GM19455 (cell line): Measurements from ENCODE around the gene ANKRD63.

Experiments used
- ATAC-seq: cut with Tn5 transposase; IDR thresholded peaks from one replicate; pipeline ENCODE4 v1.9.1; 2021; ENCODE audit not compliant: unreplicated experiment

The ANKRD63 gene

GRCh38 chr15:40263024-40263754 is 19.7 kb downstream of the ANKRD63 start:
- no peak for ATAC-seq

- no peak for ATAC-seq
Observed at GRCh38 chr15:40259021-40259420, 23.8 kb downstream of the ANKRD63 start.

- no peak for ATAC-seq
Observed at GRCh38 chr15:40258544-40258943, 24.3 kb downstream of the ANKRD63 start.

DNA sequence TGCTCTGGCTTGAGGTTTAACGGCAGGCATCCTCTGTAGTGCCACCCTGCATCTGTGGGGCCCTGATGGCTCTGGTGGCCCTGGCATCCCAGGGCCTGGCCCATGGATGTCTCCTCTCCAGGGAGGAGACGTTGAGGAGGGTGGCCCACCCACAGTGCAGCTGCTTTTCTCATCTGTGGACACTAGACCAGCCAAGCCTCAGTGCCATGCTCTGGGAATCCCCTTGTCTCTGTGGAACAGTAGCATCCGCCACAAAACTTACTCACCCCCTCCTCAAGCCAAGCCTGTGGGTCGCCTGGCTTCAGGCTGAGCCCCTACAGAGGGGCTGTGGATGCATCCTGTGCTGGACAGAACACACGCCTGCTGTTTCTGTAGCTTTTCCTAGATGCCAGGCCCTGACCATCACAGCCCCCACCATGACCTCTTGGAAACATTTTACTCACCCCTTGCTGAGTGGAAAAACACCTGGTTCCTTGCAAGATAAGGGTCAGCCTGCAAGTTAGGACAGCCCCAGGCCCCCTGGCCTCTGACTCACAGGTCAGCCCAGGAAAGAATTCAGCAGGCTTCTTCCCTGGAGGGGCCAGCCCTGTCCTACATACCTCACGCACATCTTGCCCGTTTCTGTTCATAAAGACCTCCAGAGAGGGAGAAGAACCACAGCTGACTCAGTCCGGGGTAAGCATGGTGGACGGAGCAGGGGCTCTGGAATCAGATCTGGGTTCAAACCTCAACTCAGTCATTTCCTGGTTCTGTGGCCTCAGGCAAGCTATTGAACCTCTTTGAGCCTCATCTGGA is 25.0 kb downstream of the ANKRD63 start:
- no peak for ATAC-seq

GRCh38 chr15:40256638-40257235 is 26.1 kb downstream of the ANKRD63 start:
- no peak for ATAC-seq

DNA sequence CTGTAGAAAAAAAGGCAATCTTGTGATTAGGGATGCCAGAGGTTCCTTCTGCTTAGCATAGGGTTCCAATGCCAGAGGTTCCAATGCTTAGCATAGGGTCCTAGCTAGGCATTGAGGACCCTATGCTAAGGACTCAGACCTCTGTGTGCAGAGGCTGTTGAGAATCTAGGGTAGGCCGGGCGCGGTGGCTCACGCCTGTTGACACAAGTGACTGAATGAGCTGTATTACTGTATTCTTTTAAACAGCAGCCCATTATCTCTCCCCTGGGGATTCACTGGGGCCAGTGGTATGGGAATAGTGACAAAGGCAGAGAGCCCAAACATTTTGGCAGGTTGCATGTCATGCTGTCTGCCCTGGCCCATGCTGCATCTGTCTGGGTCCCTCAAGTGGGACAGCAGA is 27.8 kb downstream of the ANKRD63 start:
- ATAC-seq = no peak

GRCh38 chr15:40254452-40254851 is 28.4 kb downstream of the ANKRD63 start:
- ATAC-seq = no peak

GRCh38 chr15:40253167-40253790 is 29.6 kb downstream of the ANKRD63 start:
- ATAC-seq = no peak

DNA sequence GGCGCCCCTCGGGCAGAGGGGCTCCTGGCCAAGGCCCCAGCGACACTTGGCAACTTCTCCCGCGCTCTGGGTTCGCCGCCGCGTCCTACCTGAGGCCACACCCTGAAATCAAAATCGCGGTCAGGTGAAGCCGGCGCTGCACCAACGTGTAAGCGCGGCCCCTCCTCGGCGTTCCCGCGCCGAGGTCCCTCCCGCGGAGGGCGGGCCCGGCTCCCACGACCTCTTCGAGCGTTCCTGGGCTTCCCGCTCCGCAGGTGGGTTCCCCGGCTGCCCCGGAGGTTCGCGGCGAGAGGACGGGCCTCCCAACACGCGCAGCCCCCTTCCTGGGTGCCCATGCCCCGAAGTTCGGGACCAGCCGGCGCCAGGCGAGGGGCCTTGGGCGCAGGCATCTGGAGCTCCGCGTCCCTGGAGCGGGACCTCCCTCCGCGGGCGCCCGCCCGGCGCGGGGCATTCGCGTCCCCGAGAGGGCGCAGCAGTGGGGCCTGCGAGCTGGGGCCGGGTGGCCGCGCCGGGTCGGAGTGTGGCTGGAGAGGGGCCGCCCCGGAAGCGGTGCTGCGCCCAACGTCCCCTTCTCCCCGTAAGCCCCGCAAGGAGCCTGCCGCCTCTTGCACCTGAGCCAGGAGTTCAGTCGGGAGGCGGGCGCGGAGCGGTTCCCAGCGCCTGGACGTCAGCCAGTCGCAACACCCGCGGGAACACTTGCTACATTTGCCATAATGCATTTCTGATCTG is 30.3 kb downstream of the ANKRD63 start:
- no peak for ATAC-seq

GRCh38 chr15:40252141-40252437 is 30.8 kb downstream of the ANKRD63 start:
- no peak for ATAC-seq

GRCh38 chr15:40251486-40252140 is 31.3 kb downstream of the ANKRD63 start:
- no peak for ATAC-seq

DNA sequence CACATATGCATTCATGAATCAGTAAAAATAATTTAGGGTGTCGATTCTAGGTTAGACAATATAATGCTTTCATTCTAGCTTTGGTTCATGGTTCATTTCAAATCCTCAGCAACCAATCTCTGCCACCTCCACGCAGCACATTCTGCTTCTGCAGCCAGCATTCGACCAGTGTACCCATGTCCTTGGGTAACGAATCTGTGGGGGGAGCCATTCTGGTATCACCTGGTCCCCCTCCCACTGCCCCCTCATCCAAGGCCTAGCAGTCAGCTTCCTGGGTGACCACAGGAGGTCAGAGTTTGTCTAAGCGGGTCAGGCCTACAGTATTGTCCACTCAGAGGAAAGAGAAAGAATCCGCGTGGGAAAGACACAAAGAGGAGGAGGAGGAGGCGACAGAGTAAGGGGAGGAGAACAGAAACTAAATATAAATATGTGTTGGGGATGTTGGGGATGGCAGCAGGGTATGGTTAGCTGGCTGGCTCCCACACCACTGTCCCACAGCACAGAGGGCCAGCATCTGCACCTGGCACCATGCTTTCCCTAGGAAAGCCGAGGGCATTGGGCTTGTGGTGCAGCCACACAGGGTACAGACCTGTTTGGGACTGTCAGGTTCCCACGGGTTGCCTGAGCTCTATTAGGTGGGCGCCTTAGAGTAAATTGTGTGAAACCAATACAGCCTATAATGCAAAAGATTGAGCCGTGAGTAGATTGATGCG is 31.9 kb downstream of the ANKRD63 start:
- ATAC-seq = no peak

GRCh38 chr15:40250304-40250656 is 32.6 kb downstream of the ANKRD63 start:
- no peak for ATAC-seq

DNA sequence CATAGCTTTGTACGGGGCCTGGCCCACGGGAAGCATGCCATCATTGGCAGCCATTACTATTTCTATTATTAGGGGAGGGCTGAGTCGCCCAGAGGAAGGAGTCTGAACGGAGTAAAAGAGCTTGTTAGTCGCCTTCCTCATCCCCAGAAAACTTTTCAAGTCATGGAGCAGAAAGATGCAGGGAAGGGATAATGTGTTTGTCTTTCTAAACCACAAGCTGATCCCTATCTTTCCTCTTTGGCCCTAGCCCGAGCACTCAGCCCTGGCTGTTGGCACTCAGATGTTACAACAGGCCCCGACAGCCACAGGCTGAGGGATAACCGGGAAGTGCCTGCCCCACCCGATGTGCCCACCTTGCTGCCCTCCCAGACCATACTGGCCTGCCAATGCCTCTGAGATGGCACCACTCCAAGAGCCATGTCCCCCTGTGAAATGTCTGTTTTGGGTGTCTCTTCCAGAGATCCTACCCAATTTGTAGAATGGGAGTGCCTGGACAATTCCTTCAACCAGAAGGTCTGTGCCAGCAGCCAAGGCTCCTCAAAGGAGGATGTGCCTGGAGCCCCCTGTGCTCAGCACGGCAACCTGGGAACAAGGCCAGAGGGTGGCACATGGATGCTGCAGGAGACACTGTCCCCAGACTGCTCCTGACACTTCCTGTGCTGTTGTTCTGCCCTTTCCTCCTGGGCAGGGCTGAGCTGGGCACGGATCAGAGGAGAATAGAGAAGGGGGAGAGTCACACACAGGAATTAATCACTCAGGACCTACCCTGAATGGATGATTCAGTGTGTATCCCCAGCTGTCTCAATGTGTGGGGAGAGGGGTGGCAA is 33.2 kb downstream of the ANKRD63 start:
- ATAC-seq = no peak

DNA sequence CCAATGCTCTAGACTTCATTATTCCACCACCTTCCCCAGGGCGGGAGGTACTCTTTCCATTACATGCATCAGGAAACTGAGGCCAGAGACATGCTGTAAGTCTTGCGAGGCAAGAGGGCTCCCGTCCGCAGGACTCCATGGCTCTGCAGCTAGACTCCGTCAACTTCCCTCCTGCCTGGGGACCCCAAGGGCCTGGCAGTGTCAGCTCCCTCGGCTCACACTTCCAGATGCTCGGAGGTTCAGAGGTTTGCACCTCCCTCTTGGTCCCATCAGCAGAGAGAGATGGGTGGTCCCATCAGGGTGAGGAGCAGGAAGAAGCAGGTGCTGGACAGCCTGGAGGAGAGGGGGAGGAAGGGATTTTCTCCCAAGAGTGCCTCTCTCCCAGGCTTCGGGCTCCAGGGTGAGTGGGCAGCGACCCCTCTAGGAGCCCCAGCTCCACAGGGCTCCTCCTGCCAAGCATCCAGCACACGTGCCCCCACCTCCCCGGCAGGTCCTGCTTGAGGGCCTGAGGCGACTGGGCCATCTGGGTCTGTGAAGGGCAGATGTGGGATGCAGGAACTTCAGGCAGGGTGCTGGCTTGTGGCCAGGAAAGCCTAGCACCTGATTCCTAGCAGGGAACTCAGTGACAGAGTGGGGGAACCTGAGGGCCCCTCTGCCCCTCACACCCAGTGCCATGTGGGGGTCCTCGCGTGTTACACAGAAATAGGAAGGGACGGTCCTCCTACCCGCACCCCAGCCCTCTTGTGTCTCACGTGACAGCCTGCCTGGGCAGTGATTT is 34.7 kb downstream of the ANKRD63 start:
- ATAC-seq = no peak

- ATAC-seq = no peak
Observed at GRCh38 chr15:40247406-40247971, 35.4 kb downstream of the ANKRD63 start.

DNA sequence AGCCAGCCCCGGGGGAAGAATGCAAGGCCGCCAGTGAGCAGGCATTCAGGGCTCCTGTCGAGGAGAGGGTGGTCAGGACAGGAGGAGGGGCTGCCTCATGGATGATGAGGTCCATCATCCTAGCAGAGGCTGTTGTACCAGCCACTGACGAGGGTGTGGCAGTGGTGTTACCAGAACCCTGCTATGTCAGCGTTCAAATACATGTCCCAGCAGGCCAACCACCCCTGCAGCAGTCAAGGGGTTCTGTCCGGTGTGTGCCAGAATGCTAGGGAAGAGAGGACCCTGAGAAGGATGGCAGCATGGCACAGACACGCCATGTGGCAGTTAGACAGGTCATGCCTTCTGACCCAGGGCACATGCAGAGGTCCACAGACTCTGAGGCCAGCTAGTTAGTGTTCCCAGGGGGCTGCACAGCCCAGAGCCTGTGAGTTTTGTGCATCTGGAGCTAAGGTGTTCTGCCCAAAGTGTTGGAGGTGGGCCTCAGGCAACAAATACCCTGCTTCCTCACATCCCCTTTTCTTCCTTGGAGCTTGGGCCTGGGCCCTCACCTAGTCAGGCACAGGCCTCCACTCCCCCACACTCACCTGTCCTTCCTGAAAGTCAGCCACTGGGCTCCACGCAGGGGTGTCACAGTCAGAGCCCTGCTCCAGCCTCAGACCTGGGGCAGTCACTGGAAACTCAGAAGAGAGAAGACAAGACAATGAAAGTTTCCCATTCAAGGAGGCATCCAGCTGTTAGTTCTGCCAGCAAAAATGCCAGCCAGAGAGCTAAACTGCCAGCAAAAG is 36.2 kb downstream of the ANKRD63 start:
- no peak for ATAC-seq
